Measurements from ENCODE around the gene PARD3B.

Gene PARD3B

GRCh38 chr2:205276116-205276777, 731.0 kb downstream of the PARD3B start:
- no peak for DNase-seq
- no peak for ATAC-seq

GRCh38 chr2:205280596-205281236, 735.4 kb downstream of the PARD3B start:
- DNase-seq (no peak), ATAC-seq (no peak)

GRCh38 chr2:205283736-205284270, 738.5 kb downstream of the PARD3B start:
- DNase-seq, result no peak
- ATAC-seq, result no peak

GRCh38 chr2:205284334-205284733, 739.1 kb downstream of the PARD3B start:
- DNase-seq (no peak), ATAC-seq (no peak)

- ATAC-seq (no peak), DNase-seq (no peak)
Observed at GRCh38 chr2:205287316-205287715, 742.0 kb downstream of the PARD3B start.

GRCh38 chr2:205288686-205289085, 743.4 kb downstream of the PARD3B start:
- ATAC-seq, result no peak
- no peak for DNase-seq

- DNase-seq, result no peak
- no peak for ATAC-seq
Observed at GRCh38 chr2:205290299-205290698, 745.0 kb downstream of the PARD3B start.

- no peak for ATAC-seq
- DNase-seq, result no peak
Observed at GRCh38 chr2:205292665-205293295, 747.5 kb downstream of the PARD3B start.

GRCh38 chr2:205293559-205293958, 748.3 kb downstream of the PARD3B start:
- DNase-seq, result no peak
- no peak for ATAC-seq

GRCh38 chr2:205296959-205297358, 751.7 kb downstream of the PARD3B start:
- no peak for ATAC-seq
- DNase-seq, result no peak

- ATAC-seq, result no peak
Observed at GRCh38 chr2:205297368-205297767, 752.1 kb downstream of the PARD3B start.

GRCh38 chr2:205297846-205298245, 752.6 kb downstream of the PARD3B start:
- ATAC-seq (no peak), DNase-seq (no peak)

More at GRCh38 chr2:205297368-205297767, 752.1 kb downstream of the PARD3B start:
- no peak for DNase-seq

- DNase-seq (no peak), ATAC-seq (no peak)
Observed at GRCh38 chr2:205311201-205311600, 765.9 kb downstream of the PARD3B start.

- no peak for ATAC-seq
- no peak for DNase-seq
Observed at GRCh38 chr2:205321231-205321630, 776.0 kb downstream of the PARD3B start.

- no peak for ATAC-seq
- no peak for DNase-seq
Observed at GRCh38 chr2:205323929-205324328, 778.7 kb downstream of the PARD3B start.

- no peak for ATAC-seq
Observed at GRCh38 chr2:205324355-205324754, 779.1 kb downstream of the PARD3B start.

GRCh38 chr2:205333351-205333750, 788.1 kb downstream of the PARD3B start:
- ATAC-seq (no peak), DNase-seq (no peak)

More at GRCh38 chr2:205324355-205324754, 779.1 kb downstream of the PARD3B start:
- DNase-seq, result no peak

- ATAC-seq, result no peak
Observed at GRCh38 chr2:205337274-205337673, 792.0 kb downstream of the PARD3B start.

GRCh38 chr2:205338156-205338555, 792.9 kb downstream of the PARD3B start:
- ATAC-seq, result no peak

More at GRCh38 chr2:205337274-205337673, 792.0 kb downstream of the PARD3B start:
- DNase-seq, result no peak

GRCh38 chr2:205343103-205343502, 797.8 kb downstream of the PARD3B start:
- DNase-seq, result no peak
- no peak for ATAC-seq

More at GRCh38 chr2:205338156-205338555, 792.9 kb downstream of the PARD3B start:
- DNase-seq, result no peak

GRCh38 chr2:205346649-205347048, 801.4 kb downstream of the PARD3B start:
- ATAC-seq, result no peak
- no peak for DNase-seq

GRCh38 chr2:205347899-205348298, 802.6 kb downstream of the PARD3B start:
- DNase-seq (no peak), ATAC-seq (no peak)

GRCh38 chr2:205352094-205352493, 806.8 kb downstream of the PARD3B start:
- ATAC-seq (no peak), DNase-seq (no peak)

Data from stimulated activated naive CD8-positive, alpha-beta T cell treated with anti-CD3 and anti-CD28 coated beads, Interleukin-15, Interleukin-2, amounts not matched to agents 100 U/mL and 50 U/mL, for 24 hours (primary cell).